GM12878 (cell line): ENCODE measurements around the gene NEK10. TPM values are rescaled to one million over a fixed set of nuclear protein-coding genes. Genes with fewer than 3 reads are reported as not detected.

Source experiments
- ATAC-seq: fragments of 200-7000 bp; cut with Tn5 transposase; 3 replicates; pipeline ENCODE4 v1.9.1; 2020; ENCODE audit warnings: mild to moderate bottlenecking, moderate library complexity
- BruUV-seq: library from RNA; stranded (reverse); fragments of 400-500 nt; replicated peaks from 2 replicates; lab custom pipeline; 2021; lab: Mats Ljungman, UMichigan
- CTCF ChIA-PET: fragments of 300-600 bp; sonication (Branson Sonifier 250); formaldehyde crosslinking; extraction: SDS; loops from one replicate; lab custom pipeline; 2021; ENCODE audit warnings: inconsistent platforms; lab: Yijun Ruan, JAX
- POLR2A ChIA-PET: fragments of 350-600 bp; formaldehyde crosslinking; extraction: SDS; loops from one replicate; lab custom pipeline; 2021; ENCODE audit warnings: inconsistent platforms; lab: Charles Lee
- RAD21 ChIA-PET: fragments of 300-600 bp; sonication (Branson Sonifier 250); formaldehyde crosslinking; loops from one replicate; lab custom pipeline; 2023; ENCODE audit warnings: antibody characterized with exemption; ENCODE audit not compliant: unreplicated experiment; lab: Charles Lee
- SMC1A ChIA-PET: fragments of 300-600 bp; sonication (Branson Sonifier 250); formaldehyde crosslinking; loops from one replicate; lab custom pipeline; 2023; ENCODE audit not compliant: unreplicated experiment, uncharacterized antibody; lab: Charles Lee
- DNase-seq: peaks from one replicate; pipeline ENCODE4 v3.0.0-alpha.2; 2011; ENCODE audit warnings: low read depth, low spot score
- FAIRE-seq: peaks from 3 replicates; lab custom pipeline; 2011; peaks lifted over from hg19 to GRCh38; lab: Jason Lieb, UNC
- H2AFZ ChIP-seq: 2 replicates; pipeline ENCODE4 v1.6.0; 2011; ENCODE audit warnings: low read depth, low read length, control low read depth; ENCODE audit not compliant: control insufficient read depth
- H3K27ac ChIP-seq: 2 replicates; pipeline ENCODE4 v1.5.1; 2011; ENCODE audit warnings: control low read depth; ENCODE audit not compliant: control insufficient read depth, insufficient read depth
- H3K27me3 ChIP-seq, 2 experiments: replicated peaks in 1 of 2; 2 replicates each; pipeline versions ENCODE4 v1.6.0 to v1.6.1; 2011; ENCODE audit warnings: low read length in 1 of 2; ENCODE audit not compliant: control insufficient read depth in 2 of 2, insufficient read depth in 2 of 2
- H3K36me3 ChIP-seq, 2 experiments: 2 replicates each; pipeline ENCODE4 v1.5.1; 2011; ENCODE audit warnings: low read length in 1 of 2; ENCODE audit not compliant: control insufficient read depth in 2 of 2, insufficient read depth in 2 of 2
- H3K4me1 ChIP-seq: 2 replicates; pipeline ENCODE4 v1.6.1; 2011; ENCODE audit warnings: mild to moderate bottlenecking, low read length, moderate library complexity, mixed read lengths; ENCODE audit not compliant: control insufficient read depth, insufficient read depth
- H3K4me2 ChIP-seq: 2 replicates; pipeline ENCODE4 v1.6.0; 2011; ENCODE audit warnings: control low read depth; ENCODE audit not compliant: control insufficient read depth, insufficient read depth
- H3K4me3 ChIP-seq: fragments of 200-600 bp; sonication (generic); 2 replicates; pipeline ENCODE4 v1.5.1; 2016
- H3K79me2 ChIP-seq: 2 replicates; pipeline ENCODE4 v1.6.0; 2011; ENCODE audit warnings: low read length; ENCODE audit not compliant: control insufficient read depth, insufficient read depth
- H3K9ac ChIP-seq: 2 replicates; pipeline ENCODE4 v1.8.0; 2011; ENCODE audit warnings: low read length, control low read depth, mixed read lengths; ENCODE audit not compliant: control insufficient read depth, insufficient read depth
- H3K9me3 ChIP-seq: replicated peaks from 3 replicates; pipeline ENCODE4 v1.5.1; 2011; ENCODE audit warnings: mild to moderate bottlenecking, low read length; ENCODE audit not compliant: control insufficient read depth, insufficient read depth
- H4K20me1 ChIP-seq: 2 replicates; pipeline ENCODE4 v1.6.0; 2011; ENCODE audit not compliant: control insufficient read depth, insufficient read depth
- HDAC6 ChIP-seq: fragments of 200-600 bp; sonication (generic); IDR thresholded peaks from one replicate; pipeline ENCODE4 v1.8.0; 2017; ENCODE audit warnings: antibody characterized with exemption; ENCODE audit not compliant: unreplicated experiment
- MTA3 ChIP-seq: IDR thresholded peaks from 2 replicates; pipeline ENCODE4 v1.6.1; 2012; ENCODE audit warnings: low read length, inconsistent platforms, borderline replicate concordance
- PML ChIP-seq: IDR thresholded peaks from 2 replicates; pipeline ENCODE4 v1.6.1; 2012; ENCODE audit warnings: low read length, inconsistent platforms
- RELA ChIP-seq: fragments of 450-650 bp; IDR thresholded peaks from 2 replicates; pipeline ENCODE4 v1.8.0; 2014; ENCODE audit warnings: borderline replicate concordance; ENCODE audit not compliant: partially characterized antibody
- SUZ12 ChIP-seq: fragments of 200-600 bp; sonication (generic); IDR thresholded peaks from one replicate; pipeline ENCODE4 v1.6.1; 2018; ENCODE audit warnings: antibody characterized with exemption, mild to moderate bottlenecking; ENCODE audit not compliant: unreplicated experiment
- YY1 ChIP-seq: IDR thresholded peaks from 2 replicates; pipeline ENCODE4 v1.6.1; 2011; ENCODE audit warnings: low read depth, mild to moderate bottlenecking, low read length
- ZNF622 ChIP-seq: fragments of 450-650 bp; IDR thresholded peaks from 2 replicates; pipeline ENCODE4 v1.6.1; 2017; ENCODE audit warnings: mild to moderate bottlenecking, inconsistent platforms
- WGBS: methylation state at CpG from one replicate; pipeline ENCODE4 v1.1.6; 2016; ENCODE audit warnings: low lambda C conversion rate; ENCODE audit not compliant: insufficient replicate concordance, insufficient coverage; ENCODE audit errors: missing lambda C conversion rate; 5-methylcytosine and 5-hydroxymethylcytosine counted together
- in situ Hi-C: fragments of 300-500 bp; cut with MboI; formaldehyde crosslinking; loops from 9 replicates; pipeline ENCODE4 v1.14.3; 2018; ENCODE audit warnings: mixed read lengths
- intact Hi-C: fragments of 100-400 bp; cut with micrococcal nuclease; formaldehyde crosslinking; loops from one replicate; pipeline ENCODE4 v1.14.2; 2022; ENCODE audit not compliant: unreplicated experiment
- polyA plus RNA-seq, 11 experiments: library from polyadenylated mRNA; depleted of rRNA in 4 of 11; unstranded in 6 of 11; stranded (reverse) in 5 of 11; fragments of >200 nt; fragmentation: Nextera tagmentation in 4 of 11; fragmentation: Illumina TruSeq in 1 of 11; extraction: Ambion mirVana in 4 of 11; extraction: Trizol in 1 of 11; gene quantifications; 1 replicate in 1 of 11; 2 replicates in 10 of 11; pipeline versions ENCODE4 v1.2.1 to v1.2.3, GENCODE V29; 2011 to 2016; ENCODE audit warnings: inconsistent platforms in 2 of 11, missing spikeins in 2 of 11, low read depth in 1 of 11
- total RNA-seq, 4 experiments: library from RNA; depleted of rRNA in 3 of 4; stranded (reverse); fragments of >200 nt in 3 of 4; fragmentation: Illumina TruSeq in 1 of 4; extraction: Trizol in 1 of 4; gene quantifications; 2 replicates each; pipeline versions ENCODE4 v1.2.1 to v1.2.3, GENCODE V29; 2013 to 2021
- TF ChIP-seq, protein P1 (sequence below): fragments of 450-650 bp; formaldehyde crosslinking; IDR thresholded peaks from 2 replicates; pipeline ENCODE4 v1.4.0; 2022; ENCODE audit warnings: mild to moderate bottlenecking, moderate library complexity
- TF ChIP-seq, protein P2 (sequence below): fragments of 450-650 bp; IDR thresholded peaks from 2 replicates; pipeline ENCODE4 v1.6.1; 2017; ENCODE audit warnings: borderline replicate concordance
- TF ChIP-seq, protein P3 (sequence below): fragments of 150-350 bp; IDR thresholded peaks from 2 replicates; pipeline ENCODE4 v1.6.1; 2016; ENCODE audit warnings: low read depth, low read length
- TF ChIP-seq, protein P4 (sequence below): fragments of 450-650 bp; IDR thresholded peaks from 2 replicates; pipeline ENCODE4 v1.6.1; 2018; ENCODE audit warnings: borderline replicate concordance, mild to moderate bottlenecking; ENCODE audit not compliant: partially characterized antibody

Gene NEK10
- total and polyA plus RNA-seq, 10 of the 15 experiments (the other 5 are each of a cell fraction or from before 2014, with no cell fraction given), result 0.06 to 0.40 (median 0.16) TPM; not detected in 2

DNA sequence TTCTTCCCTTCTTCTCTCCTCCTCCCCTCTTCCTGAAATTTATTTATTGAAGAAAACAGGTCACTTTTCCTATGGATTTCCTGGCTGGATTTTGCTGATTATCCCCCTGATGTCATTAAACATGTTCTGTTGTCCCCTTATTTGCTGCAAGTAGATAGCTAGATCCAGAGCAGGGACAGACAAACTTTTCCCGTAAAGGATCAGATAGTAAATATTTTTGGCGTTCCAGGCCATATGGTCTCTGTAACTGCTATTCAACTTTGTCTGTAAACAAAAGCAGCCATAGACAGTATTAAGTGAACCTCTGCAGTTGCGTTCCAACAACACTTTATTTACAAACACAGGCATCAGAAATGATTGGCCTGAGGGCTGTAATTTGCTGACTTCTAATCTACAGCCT is 241.3 kb downstream of the NEK10 start:
- Histone ChIP-seq H4K20me1 (no peaks in the 10 kb centered on the region), H3K79me2 (no peaks in the 10 kb centered on the region), H2AFZ (no peak overlapping the region), H3K36me3 (no peaks in the 10 kb centered on the region), H3K9ac (no peak overlapping the region), H3K27me3 (no peaks in the 10 kb centered on the region; a peak in 2 of 4 replicates), H3K9me3 (no peaks in the 10 kb centered on the region), H3K27ac (no peak overlapping the region), H3K4me1 (no peaks in the 10 kb centered on the region), H3K4me2 (no peak overlapping the region), H3K4me3 (no peak overlapping the region)
- DNase-seq (no peak), FAIRE-seq (no peak), ATAC-seq (no peak)
- RAD21 ChIA-PET, result no interaction called here
- BruUV-seq, result no TSS peak
- SMC1A ChIA-PET, result no interaction called here
- 65% methylated on average over 3 of the region's 3 CpGs for WGBS
- POLR2A ChIA-PET, result no interaction called here
- in situ Hi-C loops (loop anchor here (25.0 kb wide), 2 partner anchors 534 to 1209 kb away; partner anchors contain the start of genes AZI2 and ZCWPW2), intact Hi-C loops (no loop called here)
- CTCF ChIA-PET, result interaction anchor here (0.8 kb wide), 1 partner anchor 9 kb away, joined by 3 read pairs; no protein-coding TSS in a partner anchor
- TF ChIP-seq ZNF622 (no peak), MTA3 (no peak), PML (no peak), YY1 (no peak), RELA (no peak), SUZ12 (no peak), HDAC6 (no peak)
- TF ChIP-seq, protein P1, sequence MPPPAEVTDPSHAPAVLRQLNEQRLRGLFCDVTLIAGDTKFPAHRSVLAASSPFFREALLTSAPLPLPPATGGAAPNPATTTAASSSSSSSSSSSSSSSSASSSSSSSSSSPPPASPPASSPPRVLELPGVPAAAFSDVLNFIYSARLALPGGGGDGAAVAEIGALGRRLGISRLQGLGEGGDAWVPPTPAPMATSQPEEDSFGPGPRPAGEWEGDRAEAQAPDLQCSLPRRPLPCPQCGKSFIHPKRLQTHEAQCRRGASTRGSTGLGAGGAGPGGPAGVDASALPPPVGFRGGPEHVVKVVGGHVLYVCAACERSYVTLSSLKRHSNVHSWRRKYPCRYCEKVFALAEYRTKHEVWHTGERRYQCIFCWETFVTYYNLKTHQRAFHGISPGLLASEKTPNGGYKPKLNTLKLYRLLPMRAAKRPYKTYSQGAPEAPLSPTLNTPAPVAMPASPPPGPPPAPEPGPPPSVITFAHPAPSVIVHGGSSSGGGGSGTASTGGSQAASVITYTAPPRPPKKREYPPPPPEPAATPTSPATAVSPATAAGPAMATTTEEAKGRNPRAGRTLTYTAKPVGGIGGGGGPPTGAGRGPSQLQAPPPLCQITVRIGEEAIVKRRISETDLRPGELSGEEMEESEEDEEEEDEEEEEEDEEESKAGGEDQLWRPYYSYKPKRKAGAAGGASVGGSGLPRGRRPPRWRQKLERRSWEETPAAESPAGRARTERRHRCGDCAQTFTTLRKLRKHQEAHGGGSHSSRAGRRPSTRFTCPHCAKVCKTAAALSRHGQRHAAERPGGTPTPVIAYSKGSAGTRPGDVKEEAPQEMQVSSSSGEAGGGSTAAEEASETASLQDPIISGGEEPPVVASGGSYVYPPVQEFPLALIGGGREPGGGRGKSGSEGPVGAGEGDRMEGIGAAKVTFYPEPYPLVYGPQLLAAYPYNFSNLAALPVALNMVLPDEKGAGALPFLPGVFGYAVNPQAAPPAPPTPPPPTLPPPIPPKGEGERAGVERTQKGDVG, result no peak
- TF ChIP-seq, protein P2, sequence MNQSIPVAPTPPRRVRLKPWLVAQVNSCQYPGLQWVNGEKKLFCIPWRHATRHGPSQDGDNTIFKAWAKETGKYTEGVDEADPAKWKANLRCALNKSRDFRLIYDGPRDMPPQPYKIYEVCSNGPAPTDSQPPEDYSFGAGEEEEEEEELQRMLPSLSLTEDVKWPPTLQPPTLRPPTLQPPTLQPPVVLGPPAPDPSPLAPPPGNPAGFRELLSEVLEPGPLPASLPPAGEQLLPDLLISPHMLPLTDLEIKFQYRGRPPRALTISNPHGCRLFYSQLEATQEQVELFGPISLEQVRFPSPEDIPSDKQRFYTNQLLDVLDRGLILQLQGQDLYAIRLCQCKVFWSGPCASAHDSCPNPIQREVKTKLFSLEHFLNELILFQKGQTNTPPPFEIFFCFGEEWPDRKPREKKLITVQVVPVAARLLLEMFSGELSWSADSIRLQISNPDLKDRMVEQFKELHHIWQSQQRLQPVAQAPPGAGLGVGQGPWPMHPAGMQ, result no peak
- TF ChIP-seq, protein P3, sequence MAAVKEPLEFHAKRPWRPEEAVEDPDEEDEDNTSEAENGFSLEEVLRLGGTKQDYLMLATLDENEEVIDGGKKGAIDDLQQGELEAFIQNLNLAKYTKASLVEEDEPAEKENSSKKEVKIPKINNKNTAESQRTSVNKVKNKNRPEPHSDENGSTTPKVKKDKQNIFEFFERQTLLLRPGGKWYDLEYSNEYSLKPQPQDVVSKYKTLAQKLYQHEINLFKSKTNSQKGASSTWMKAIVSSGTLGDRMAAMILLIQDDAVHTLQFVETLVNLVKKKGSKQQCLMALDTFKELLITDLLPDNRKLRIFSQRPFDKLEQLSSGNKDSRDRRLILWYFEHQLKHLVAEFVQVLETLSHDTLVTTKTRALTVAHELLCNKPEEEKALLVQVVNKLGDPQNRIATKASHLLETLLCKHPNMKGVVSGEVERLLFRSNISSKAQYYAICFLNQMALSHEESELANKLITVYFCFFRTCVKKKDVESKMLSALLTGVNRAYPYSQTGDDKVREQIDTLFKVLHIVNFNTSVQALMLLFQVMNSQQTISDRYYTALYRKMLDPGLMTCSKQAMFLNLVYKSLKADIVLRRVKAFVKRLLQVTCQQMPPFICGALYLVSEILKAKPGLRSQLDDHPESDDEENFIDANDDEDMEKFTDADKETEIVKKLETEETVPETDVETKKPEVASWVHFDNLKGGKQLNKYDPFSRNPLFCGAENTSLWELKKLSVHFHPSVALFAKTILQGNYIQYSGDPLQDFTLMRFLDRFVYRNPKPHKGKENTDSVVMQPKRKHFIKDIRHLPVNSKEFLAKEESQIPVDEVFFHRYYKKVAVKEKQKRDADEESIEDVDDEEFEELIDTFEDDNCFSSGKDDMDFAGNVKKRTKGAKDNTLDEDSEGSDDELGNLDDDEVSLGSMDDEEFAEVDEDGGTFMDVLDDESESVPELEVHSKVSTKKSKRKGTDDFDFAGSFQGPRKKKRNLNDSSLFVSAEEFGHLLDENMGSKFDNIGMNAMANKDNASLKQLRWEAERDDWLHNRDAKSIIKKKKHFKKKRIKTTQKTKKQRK, result no peak
- TF ChIP-seq, protein P4, sequence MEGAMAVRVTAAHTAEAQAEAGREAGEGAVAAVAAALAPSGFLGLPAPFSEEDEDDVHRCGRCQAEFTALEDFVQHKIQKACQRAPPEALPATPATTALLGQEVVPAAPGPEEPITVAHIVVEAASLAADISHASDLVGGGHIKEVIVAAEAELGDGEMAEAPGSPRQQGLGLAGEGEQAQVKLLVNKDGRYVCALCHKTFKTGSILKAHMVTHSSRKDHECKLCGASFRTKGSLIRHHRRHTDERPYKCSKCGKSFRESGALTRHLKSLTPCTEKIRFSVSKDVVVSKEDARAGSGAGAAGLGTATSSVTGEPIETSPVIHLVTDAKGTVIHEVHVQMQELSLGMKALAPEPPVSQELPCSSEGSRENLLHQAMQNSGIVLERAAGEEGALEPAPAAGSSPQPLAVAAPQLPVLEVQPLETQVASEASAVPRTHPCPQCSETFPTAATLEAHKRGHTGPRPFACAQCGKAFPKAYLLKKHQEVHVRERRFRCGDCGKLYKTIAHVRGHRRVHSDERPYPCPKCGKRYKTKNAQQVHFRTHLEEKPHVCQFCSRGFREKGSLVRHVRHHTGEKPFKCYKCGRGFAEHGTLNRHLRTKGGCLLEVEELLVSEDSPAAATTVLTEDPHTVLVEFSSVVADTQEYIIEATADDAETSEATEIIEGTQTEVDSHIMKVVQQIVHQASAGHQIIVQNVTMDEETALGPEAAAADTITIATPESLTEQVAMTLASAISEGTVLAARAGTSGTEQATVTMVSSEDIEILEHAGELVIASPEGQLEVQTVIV, result no peak
